T-helper 17 cell (primary cell): ENCODE measurements around the gene STAG2. TPM values are rescaled to one million over a fixed set of nuclear protein-coding genes. Genes with fewer than 3 reads are reported as not detected.

Source experiments
- ATAC-seq: fragments of 150-1000 bp; cut with Tn5 transposase; 2 replicates; pipeline ENCODE4 v1.10.0; 2021; ENCODE audit warnings: mild to moderate bottlenecking, moderate library complexity
- DNase-seq, 3 donors: peaks; one replicate each; pipeline versions ENCODE4 v3.0.0 to v3.0.0-alpha.2; 2020 to 2021
- H3K9me3 ChIP-seq: one replicate; pipeline ENCODE4 v1.7.0; 2013; ENCODE audit warnings: low read length, mild to moderate bottlenecking; ENCODE audit not compliant: control insufficient read depth, poor library complexity, severe bottlenecking
- H3K27ac Mint-ChIP-seq: one replicate; pipeline ENCODE4 v1.8.0; 2022; ENCODE audit warnings: mild to moderate bottlenecking, moderate library complexity, mixed read lengths
- H3K27me3 Mint-ChIP-seq: one replicate; pipeline ENCODE4 v1.8.0; 2022; ENCODE audit warnings: mixed read lengths
- H3K36me3 Mint-ChIP-seq: one replicate; pipeline ENCODE4 v1.8.0; 2022; ENCODE audit warnings: low read depth, mixed read lengths
- H3K4me1 Mint-ChIP-seq: one replicate; pipeline ENCODE4 v1.8.0; 2022; ENCODE audit warnings: mild to moderate bottlenecking, mixed read lengths
- H3K4me3 Mint-ChIP-seq: one replicate; pipeline ENCODE4 v1.8.0; 2022; ENCODE audit warnings: mild to moderate bottlenecking, moderate library complexity, mixed read lengths
- total RNA-seq, 4 donors: library from RNA in 2 of 4; stranded (reverse) in 2 of 4; gene quantifications; one replicate each; pipeline ENCODE4 v1.2.3 and lab custom pipeline; 2022 to 2026

The STAG2 gene
- total RNA-seq, 2 donors from 2014 or later: 77.2 to 81.3 TPM

- ATAC-seq: no peak
Measured at GRCh38 chrX:123989235-123989634, 27.7 kb downstream of the STAG2 start.

GRCh38 chrX:123990169-123990568 is 28.7 kb downstream of the STAG2 start:
- Mint-ChIP-seq H3K27ac (no peak overlapping the region), H3K4me3 (peak overlapping the region; percentile 36), H3K27me3 (no peaks in the 10 kb centered on the region), H3K4me1 (peaks cover 26% of the 10 kb centered on the region), H3K36me3 (no peaks in the 10 kb centered on the region)
- peak; percentile 40 for ATAC-seq
- no peak for DNase-seq
- H3K9me3 ChIP-seq: no peaks in the 10 kb centered on the region

More at GRCh38 chrX:123989235-123989634, 27.7 kb downstream of the STAG2 start:
- Mint-ChIP-seq H3K4me3 (no peak overlapping the region), H3K27me3 (no peaks in the 10 kb centered on the region), H3K36me3 (no peaks in the 10 kb centered on the region), H3K4me1 (peaks cover 23% of the 10 kb centered on the region), H3K27ac (no peak overlapping the region)
- no peaks in the 10 kb centered on the region for H3K9me3 ChIP-seq
- no peak for DNase-seq

GRCh38 chrX:123990602-123991001 is 29.1 kb downstream of the STAG2 start:
- H3K36me3 Mint-ChIP-seq: no peaks in the 10 kb centered on the region
- H3K27ac Mint-ChIP-seq: no peak overlapping the region
- peaks cover 25% of the 10 kb centered on the region for H3K4me1 Mint-ChIP-seq
- ATAC-seq: no peak
- H3K9me3 ChIP-seq: no peaks in the 10 kb centered on the region
- peak overlapping the region; percentile 28 for H3K4me3 Mint-ChIP-seq
- no peak for DNase-seq
- H3K27me3 Mint-ChIP-seq: no peaks in the 10 kb centered on the region

GRCh38 chrX:123993326-123993725 is 31.8 kb downstream of the STAG2 start:
- no peaks in the 10 kb centered on the region for H3K27me3 Mint-ChIP-seq
- H3K27ac Mint-ChIP-seq: no peak overlapping the region
- ATAC-seq (no peak), DNase-seq (no peak)
- H3K36me3 Mint-ChIP-seq: no peaks in the 10 kb centered on the region
- H3K4me3 Mint-ChIP-seq: no peak overlapping the region
- peaks cover 22% of the 10 kb centered on the region for H3K4me1 Mint-ChIP-seq
- H3K9me3 ChIP-seq: no peaks in the 10 kb centered on the region

GRCh38 chrX:123993904-123994635 is 32.6 kb downstream of the STAG2 start:
- no peaks in the 10 kb centered on the region for H3K9me3 ChIP-seq
- ATAC-seq: no peak
- no peak overlapping the region for H3K27ac Mint-ChIP-seq

GRCh38 chrX:123994730-123995129 is 33.2 kb downstream of the STAG2 start:
- H3K27ac Mint-ChIP-seq: no peak overlapping the region
- peaks cover 19% of the 10 kb centered on the region for H3K4me1 Mint-ChIP-seq
- DNase-seq (no peak), ATAC-seq (no peak)
- no peaks in the 10 kb centered on the region for H3K9me3 ChIP-seq
- no peaks in the 10 kb centered on the region for H3K27me3 Mint-ChIP-seq
- H3K36me3 Mint-ChIP-seq: no peaks in the 10 kb centered on the region
- no peak overlapping the region for H3K4me3 Mint-ChIP-seq

More at GRCh38 chrX:123993904-123994635, 32.6 kb downstream of the STAG2 start:
- Mint-ChIP-seq H3K36me3 (no peaks in the 10 kb centered on the region), H3K4me1 (peaks cover 18% of the 10 kb centered on the region), H3K27me3 (no peaks in the 10 kb centered on the region), H3K4me3 (no peak overlapping the region)
- no peak for DNase-seq

GRCh38 chrX:124001581-124001980 is 40.1 kb downstream of the STAG2 start:
- H3K4me3 Mint-ChIP-seq: no peak overlapping the region
- H3K36me3 Mint-ChIP-seq: peaks cover 2% of the 10 kb centered on the region
- DNase-seq: no peak
- no peak for ATAC-seq
- H3K4me1 Mint-ChIP-seq: peaks cover 19% of the 10 kb centered on the region
- no peaks in the 10 kb centered on the region for H3K9me3 ChIP-seq
- no peaks in the 10 kb centered on the region for H3K27me3 Mint-ChIP-seq
- no peak overlapping the region for H3K27ac Mint-ChIP-seq

- Mint-ChIP-seq H3K27ac (peak overlapping the region; percentile 14), H3K27me3 (no peaks in the 10 kb centered on the region), H3K4me3 (no peak overlapping the region), H3K36me3 (peaks cover 2% of the 10 kb centered on the region), H3K4me1 (peaks cover 35% of the 10 kb centered on the region)
- ATAC-seq: no peak
- H3K9me3 ChIP-seq: no peaks in the 10 kb centered on the region
- no peak for DNase-seq
Measured at GRCh38 chrX:124005228-124005627, 43.7 kb downstream of the STAG2 start.

GRCh38 chrX:124010157-124010556 is 48.7 kb downstream of the STAG2 start:
- peak overlapping the region; percentile 51 for H3K27ac Mint-ChIP-seq
- peak; percentile 33 for ATAC-seq
- DNase-seq: no peak
- peak overlapping the region; percentile 80 for H3K4me3 Mint-ChIP-seq
- no peaks in the 10 kb centered on the region for H3K27me3 Mint-ChIP-seq
- H3K36me3 Mint-ChIP-seq: no peaks in the 10 kb centered on the region
- peaks cover 39% of the 10 kb centered on the region for H3K4me1 Mint-ChIP-seq
- no peaks in the 10 kb centered on the region for H3K9me3 ChIP-seq

GRCh38 chrX:124010566-124010965 is 49.1 kb downstream of the STAG2 start:
- H3K4me1 Mint-ChIP-seq: peaks cover 35% of the 10 kb centered on the region
- DNase-seq (no peak), ATAC-seq (no peak)
- no peaks in the 10 kb centered on the region for H3K27me3 Mint-ChIP-seq
- H3K4me3 Mint-ChIP-seq: peak overlapping the region; percentile 80
- peak overlapping the region; percentile 51 for H3K27ac Mint-ChIP-seq
- no peaks in the 10 kb centered on the region for H3K36me3 Mint-ChIP-seq
- no peaks in the 10 kb centered on the region for H3K9me3 ChIP-seq

GRCh38 chrX:124015721-124016120 is 54.2 kb downstream of the STAG2 start:
- peaks cover 15% of the 10 kb centered on the region for H3K4me1 Mint-ChIP-seq
- H3K27me3 Mint-ChIP-seq: no peaks in the 10 kb centered on the region
- peak overlapping the region; percentile 66 for H3K27ac Mint-ChIP-seq
- no peak for DNase-seq
- no peak overlapping the region for H3K4me3 Mint-ChIP-seq
- H3K9me3 ChIP-seq: no peaks in the 10 kb centered on the region
- no peak for ATAC-seq
- H3K36me3 Mint-ChIP-seq: no peaks in the 10 kb centered on the region

GRCh38 chrX:124016825-124017224 is 55.3 kb downstream of the STAG2 start:
- no peaks in the 10 kb centered on the region for H3K27me3 Mint-ChIP-seq
- ATAC-seq (no peak), DNase-seq (no peak)
- no peaks in the 10 kb centered on the region for H3K9me3 ChIP-seq
- no peaks in the 10 kb centered on the region for H3K36me3 Mint-ChIP-seq
- H3K4me3 Mint-ChIP-seq: no peak overlapping the region
- peak overlapping the region; percentile 59 for H3K27ac Mint-ChIP-seq
- peaks cover 12% of the 10 kb centered on the region for H3K4me1 Mint-ChIP-seq

GRCh38 chrX:124018023-124018422 is 56.5 kb downstream of the STAG2 start:
- no peaks in the 10 kb centered on the region for H3K36me3 Mint-ChIP-seq
- no peaks in the 10 kb centered on the region for H3K9me3 ChIP-seq
- ATAC-seq: peak; percentile 40
- H3K4me1 Mint-ChIP-seq: peaks cover 10% of the 10 kb centered on the region
- DNase-seq: no peak
- no peaks in the 10 kb centered on the region for H3K27me3 Mint-ChIP-seq
- H3K27ac Mint-ChIP-seq: peak overlapping the region; percentile 56
- H3K4me3 Mint-ChIP-seq: no peak overlapping the region

GRCh38 chrX:124023838-124024238 is 62.3 kb downstream of the STAG2 start:
- Mint-ChIP-seq H3K27me3 (no peaks in the 10 kb centered on the region), H3K4me1 (peaks cover 5% of the 10 kb centered on the region), H3K36me3 (no peaks in the 10 kb centered on the region), H3K27ac (peak overlapping the region; percentile 83), H3K4me3 (no peak overlapping the region)
- H3K9me3 ChIP-seq: no peaks in the 10 kb centered on the region
- no peak for DNase-seq
- no peak for ATAC-seq
